GM13976 (cell line): ENCODE results near the gene SSX2IP.
"Not testable (repeated sequence)": the region's sequence is repeated elsewhere in the genome, so short reads cannot be mapped to it uniquely, and the experiment has no call there.

Experiments used
- DNase-seq: peaks from one replicate; pipeline ENCODE4 v3.0.0; 2012; ENCODE audit warnings: low spot score
- CTCF ChIP-seq: IDR thresholded peaks from 2 replicates; pipeline ENCODE4 v1.5.1; 2012; ENCODE audit warnings: borderline replicate concordance, mild to moderate bottlenecking; ENCODE audit not compliant: insufficient read depth; ENCODE audit errors: extremely low read depth, missing control alignments, control extremely low read depth
- in situ Hi-C: fragments of 300-500 bp; cut with MboI; formaldehyde crosslinking; loops from one replicate; pipeline ENCODE4 v1.12.0; 2022; ENCODE audit warnings: low sequenced_read_pairs, mixed read lengths, inconsistent platforms; ENCODE audit not compliant: unreplicated experiment

SSX2IP gene

DNA sequence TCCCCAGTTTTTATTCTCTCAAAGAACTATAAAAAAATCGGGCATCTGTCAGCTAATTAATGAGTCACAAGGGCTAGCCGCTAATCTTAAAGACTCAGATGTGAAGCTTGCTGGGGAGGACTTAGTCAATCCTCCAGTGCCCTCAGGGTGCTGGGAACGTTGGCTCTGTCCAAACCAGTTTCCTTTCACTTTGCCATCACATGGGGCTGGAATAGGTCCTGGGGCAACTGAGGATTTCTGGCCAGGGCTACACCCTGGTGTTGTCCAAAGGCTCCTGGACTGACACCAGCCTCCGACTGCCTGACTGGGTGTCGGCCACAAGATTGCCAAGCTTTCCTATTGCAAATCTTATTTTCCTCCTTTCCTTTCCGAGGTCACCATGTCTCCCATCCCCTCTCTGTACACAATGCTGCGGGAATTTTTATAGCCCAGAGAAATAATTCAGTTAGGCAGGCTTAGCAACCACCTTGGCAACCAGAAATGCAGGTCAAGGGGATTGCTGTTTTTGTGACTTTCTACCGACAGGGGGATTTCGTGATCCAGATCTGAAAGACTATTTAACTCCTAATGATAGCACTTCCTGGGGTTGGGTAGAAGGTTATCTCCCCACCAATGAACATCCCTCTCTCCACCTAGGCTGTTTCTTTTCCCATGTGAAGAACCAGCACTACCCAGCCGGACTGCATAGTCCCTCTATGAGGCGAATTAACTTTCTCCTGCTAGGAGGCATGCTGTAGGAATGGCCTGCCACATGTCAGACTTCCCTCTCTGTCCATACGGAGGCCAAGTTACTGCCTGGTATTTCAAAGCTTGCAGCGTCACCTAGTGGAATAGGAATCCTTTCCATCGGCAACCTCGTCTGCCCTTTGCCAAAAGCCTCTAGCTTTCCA, 86.1 kb downstream of the SSX2IP start:
- TF ChIP-seq CTCF, result no peak
- in situ Hi-C loops, result no loop called here
- no peak for DNase-seq

DNA sequence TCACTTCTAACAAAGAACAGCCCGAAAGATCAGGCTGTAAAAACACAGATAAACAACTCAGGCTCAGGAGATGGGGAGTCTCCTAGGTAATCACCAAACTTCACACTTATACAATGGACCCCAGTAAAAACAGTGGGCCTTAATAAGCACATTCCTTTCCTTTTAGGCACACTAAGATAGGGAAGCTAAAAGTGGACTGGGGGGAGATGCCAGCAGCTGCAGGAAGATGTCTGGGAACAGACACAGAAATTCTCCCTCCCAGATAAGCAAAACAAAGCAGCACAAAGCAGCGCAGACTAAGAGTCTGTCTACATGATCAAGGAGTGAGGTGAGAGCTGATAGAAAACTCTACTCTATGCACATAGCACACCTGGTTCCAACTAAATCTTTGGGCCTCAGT, 87.0 kb downstream of the SSX2IP start:
- in situ Hi-C loops, result no loop called here
- no peak for TF ChIP-seq CTCF
- no peak for DNase-seq

DNA sequence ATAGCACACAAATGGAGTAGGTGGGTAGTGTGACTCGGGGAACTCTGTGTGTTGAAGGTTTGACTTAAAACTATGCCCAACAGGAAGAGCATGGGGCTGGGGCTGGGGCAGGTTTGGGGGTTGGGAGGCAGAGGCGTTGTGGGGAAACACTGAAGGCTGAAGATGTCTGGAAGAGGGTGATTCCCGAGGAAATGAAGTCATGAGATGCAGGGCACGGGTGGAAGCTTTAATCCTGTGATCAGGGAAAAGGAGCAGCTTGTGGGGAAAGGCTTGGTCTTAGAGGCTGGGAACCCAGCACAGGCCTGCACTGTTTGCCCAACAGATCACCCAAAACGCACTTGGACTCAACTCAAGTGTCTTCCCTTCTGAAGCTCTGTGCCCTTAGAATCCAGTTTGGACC, 89.5 kb downstream of the SSX2IP start:
- TF ChIP-seq CTCF, result no peak
- no peak for DNase-seq
- in situ Hi-C loops, result no loop called here

DNA sequence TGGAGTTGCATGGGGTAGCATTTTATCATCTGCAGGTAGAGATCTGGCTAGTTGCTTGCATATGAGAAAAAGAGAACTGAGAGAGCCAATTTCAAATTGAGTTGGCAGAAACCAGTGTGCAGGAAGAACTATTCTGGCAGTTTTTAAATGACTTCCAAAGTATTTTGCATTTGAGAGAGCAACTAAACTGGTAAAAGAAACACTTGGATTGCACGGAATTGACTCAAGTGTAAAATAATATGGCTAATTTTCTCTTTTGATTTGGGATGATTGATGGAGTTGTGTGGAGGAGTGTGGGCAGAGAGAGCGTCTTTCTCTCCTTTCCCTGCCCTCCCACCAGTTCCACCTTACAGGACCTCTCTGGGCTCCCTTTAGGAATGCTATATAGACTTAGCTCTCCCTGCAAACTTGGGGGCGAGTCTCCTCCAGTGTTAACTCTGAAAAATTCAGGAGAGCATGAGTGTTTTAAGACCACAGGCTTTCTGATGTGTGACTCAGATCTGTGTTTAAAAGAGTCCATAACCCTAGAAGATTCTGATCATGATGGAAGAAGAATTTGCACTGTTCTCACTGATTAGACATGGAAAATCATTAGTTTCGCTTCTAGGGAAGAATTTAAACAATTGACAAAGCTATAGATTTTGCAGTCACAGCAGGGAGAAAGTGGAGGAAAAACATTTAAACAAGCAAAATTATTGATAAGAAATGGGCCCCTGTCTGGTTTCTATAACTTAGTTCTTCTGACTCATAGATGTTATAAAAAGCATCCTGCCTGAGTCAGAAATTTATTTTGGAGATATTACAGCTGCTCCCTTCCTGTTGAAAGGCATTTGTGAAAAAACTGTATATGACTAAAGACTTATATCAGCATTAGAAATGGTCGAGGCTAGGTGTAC, 91.2 kb downstream of the SSX2IP start:
- peak; percentile 45 for DNase-seq
- in situ Hi-C loops, result no loop called here
- no peak for TF ChIP-seq CTCF

DNA sequence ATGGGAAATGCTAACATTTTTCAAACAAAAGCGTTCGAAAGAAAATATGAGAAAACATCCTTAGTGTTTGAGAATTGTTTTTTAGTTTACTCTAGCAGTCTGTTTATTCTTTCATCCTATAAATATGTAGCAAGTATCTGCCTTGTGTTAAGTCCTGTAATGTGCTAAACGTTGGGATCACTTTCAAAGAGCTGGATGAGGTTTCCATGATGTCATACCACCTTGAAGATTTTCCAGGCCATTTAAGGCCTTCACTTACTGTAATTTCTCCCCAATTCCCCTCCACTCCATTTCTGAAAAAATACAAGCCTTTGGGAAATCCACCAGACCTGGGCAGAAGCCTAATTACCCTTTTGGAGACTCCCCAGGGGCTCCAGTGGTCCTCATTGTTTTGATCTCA, 91.8 kb downstream of the SSX2IP start:
- TF ChIP-seq CTCF, result no peak
- no peak for DNase-seq
- in situ Hi-C loops, result no loop called here

GRCh38 chr1:84597011-84597410, 93.2 kb downstream of the SSX2IP start:
- no peak for TF ChIP-seq CTCF
- no peak for DNase-seq
- in situ Hi-C loops, result no loop called here

GRCh38 chr1:84594959-84595358, 95.3 kb downstream of the SSX2IP start:
- in situ Hi-C loops, DNase-seq: not testable (repeated sequence)
